ENCODE data around the gene PCDH15. TPM values are rescaled to one million over a fixed set of nuclear protein-coding genes. Genes with fewer than 3 reads are reported as not detected.

Gene PCDH15
- total and polyA plus RNA-seq, 2 of the 4 experiments (the other 2 are of a cell fraction): not detected

DNA sequence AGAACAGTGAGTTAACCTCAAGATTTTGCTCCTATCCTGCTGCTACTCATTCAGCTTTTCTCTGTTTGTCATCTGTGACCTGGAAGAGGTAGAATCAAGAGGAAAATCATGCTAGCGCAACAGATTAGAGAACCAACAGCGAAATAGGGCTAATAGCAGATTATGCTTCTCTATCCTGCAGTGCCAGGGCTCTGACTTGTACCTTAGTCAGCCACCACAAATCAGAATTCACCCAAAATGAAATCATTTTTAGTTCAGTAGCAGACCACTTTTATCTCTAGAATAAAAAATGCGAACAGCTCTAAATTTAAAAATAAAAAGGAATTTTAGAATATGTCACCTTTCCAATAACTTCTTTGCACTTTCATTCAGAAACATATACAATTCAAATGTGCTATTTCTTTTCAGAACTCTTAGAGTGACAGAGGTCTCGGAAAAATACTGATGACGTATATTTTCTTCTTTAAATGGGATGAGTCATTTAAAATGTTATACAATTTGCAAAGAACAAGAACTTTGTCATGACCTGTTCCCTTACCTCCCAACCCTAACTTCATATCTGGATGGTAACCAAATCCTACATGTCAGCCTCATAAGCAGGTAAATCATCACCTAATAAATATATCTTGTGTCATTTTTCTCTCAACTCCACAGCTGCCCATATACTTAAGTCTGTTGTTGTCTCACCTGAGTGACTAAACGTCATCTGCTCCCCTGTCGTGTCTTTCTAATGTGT is 896.4 kb downstream of the PCDH15 start:
- Histone ChIP-seq H2BK15ac (ENCODE audit: low read depth, low read length) (no peak overlapping the region), H3K79me1 (ENCODE audit: low read depth in 1 of 2, low read length in 2 of 2) (no peaks in the 10 kb centered on the region), H3K9me1 (ENCODE audit: insufficient read depth, low read length) (no peaks in the 10 kb centered on the region), H4K8ac (ENCODE audit: low read depth in 2 of 2, low read length in 2 of 2) (no peak overlapping the region), H3K4me1 (ENCODE audit: control insufficient read depth, insufficient read depth, low read length) (no peaks in the 10 kb centered on the region), H3K27ac (ENCODE audit: insufficient read depth, low read length) (no peak overlapping the region), H3K14ac (replicated peaks; ENCODE audit: low read depth, low read length) (no peak overlapping the region), H4K91ac (ENCODE audit: insufficient read depth, low read depth, low read length) (no peak overlapping the region), H3K4ac (ENCODE audit: low read depth, low read length) (no peak overlapping the region), H2BK120ac (ENCODE audit: low read depth, low read length) (no peak overlapping the region), H2BK20ac (ENCODE audit: low read depth, low read length) (no peak overlapping the region), H3K4me2 (ENCODE audit: low read depth, low read length) (no peak overlapping the region), H3K27me3 (ENCODE audit: control insufficient read depth, insufficient read depth, low read length) (no peaks in the 10 kb centered on the region), H3K9me3 (ENCODE audit: control insufficient read depth, insufficient read depth, low read length) (peaks cover 2% of the 10 kb centered on the region; the same call in 1 of the 2 replicates), H3K4me3 (ENCODE audit: insufficient read depth, low read depth, low read length) (no peak overlapping the region), H3K36me3 (ENCODE audit: control insufficient read depth, insufficient read depth, low read length) (no peaks in the 10 kb centered on the region), H2AK5ac (ENCODE audit: low read depth, low read length) (no peak overlapping the region), H4K20me1 (ENCODE audit: insufficient read depth, low read length) (no peaks in the 10 kb centered on the region), H2AFZ (replicated peaks; ENCODE audit: low read length, poor library complexity) (no peak overlapping the region), H3K23ac (ENCODE audit: low read depth, low read length) (no peak overlapping the region), H3K18ac (ENCODE audit: low read depth, low read length) (no peak overlapping the region), H3K56ac (ENCODE audit: extremely low read depth, insufficient read depth, low read length) (no peak overlapping the region), H2AK9ac (replicated peaks; ENCODE audit: low read depth, low read length, poor library complexity) (no peak overlapping the region), H3K9ac (ENCODE audit: low read depth, low read length) (no peak overlapping the region), H2BK5ac (ENCODE audit: low read depth, low read length, poor library complexity, severe bottlenecking) (no peak overlapping the region), H4K5ac (ENCODE audit: low read depth, low read length) (no peak overlapping the region)
- in situ Hi-C loops (cut with MboI; ENCODE audit: low sequenced_read_pairs) (no loop called here), dilution Hi-C loops (cut with HindIII; ENCODE audit: low sequenced_read_pairs, unreplicated experiment) (no loop called here), intact Hi-C loops (cut with micrococcal nuclease) (no loop called here)
- TF ChIP-seq CHD1 (IDR thresholded peaks at IDR 0.05; ENCODE audit: low read depth, low read length) (no peak), POLR2A (IDR thresholded peaks at IDR 0.05; ENCODE audit: low read depth, low read length) (no peak), RCOR1 (IDR thresholded peaks at IDR 0.05; ENCODE audit: insufficient replicate concordance, low read length) (no peak), MXI1 (IDR thresholded peaks at IDR 0.05; ENCODE audit: borderline replicate concordance, low read depth, low read length) (no peak), RAD21 (IDR thresholded peaks at IDR 0.05; ENCODE audit: low read length) (no peak), MAZ (IDR thresholded peaks at IDR 0.05; ENCODE audit: borderline replicate concordance, low read depth, low read length) (no peak), FOS (IDR thresholded peaks at IDR 0.05; ENCODE audit: low read depth, low read length) (no peak), RFX5 (IDR thresholded peaks at IDR 0.05; ENCODE audit: low read depth, low read length) (no peak), SMC3 (IDR thresholded peaks at IDR 0.05; ENCODE audit: low read depth, low read length) (no peak)
- TF ChIP-seq, protein P1, sequence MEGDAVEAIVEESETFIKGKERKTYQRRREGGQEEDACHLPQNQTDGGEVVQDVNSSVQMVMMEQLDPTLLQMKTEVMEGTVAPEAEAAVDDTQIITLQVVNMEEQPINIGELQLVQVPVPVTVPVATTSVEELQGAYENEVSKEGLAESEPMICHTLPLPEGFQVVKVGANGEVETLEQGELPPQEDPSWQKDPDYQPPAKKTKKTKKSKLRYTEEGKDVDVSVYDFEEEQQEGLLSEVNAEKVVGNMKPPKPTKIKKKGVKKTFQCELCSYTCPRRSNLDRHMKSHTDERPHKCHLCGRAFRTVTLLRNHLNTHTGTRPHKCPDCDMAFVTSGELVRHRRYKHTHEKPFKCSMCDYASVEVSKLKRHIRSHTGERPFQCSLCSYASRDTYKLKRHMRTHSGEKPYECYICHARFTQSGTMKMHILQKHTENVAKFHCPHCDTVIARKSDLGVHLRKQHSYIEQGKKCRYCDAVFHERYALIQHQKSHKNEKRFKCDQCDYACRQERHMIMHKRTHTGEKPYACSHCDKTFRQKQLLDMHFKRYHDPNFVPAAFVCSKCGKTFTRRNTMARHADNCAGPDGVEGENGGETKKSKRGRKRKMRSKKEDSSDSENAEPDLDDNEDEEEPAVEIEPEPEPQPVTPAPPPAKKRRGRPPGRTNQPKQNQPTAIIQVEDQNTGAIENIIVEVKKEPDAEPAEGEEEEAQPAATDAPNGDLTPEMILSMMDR (conservative IDR thresholded peaks at IDR 0.05; ENCODE audit: low read depth, low read length): no peak
- 80% methylated on average over 1 of the region's 7 CpGs; no CpG with 5 or more reads in 1 of the 2 experiments for WGBS, 2 experiments (ENCODE audit: extremely low coverage in 2 of 2, insufficient read length in 1 of 2)
- CTCF ChIA-PET: interaction anchor here (0.6 kb wide), 1 partner anchor 554 kb away, joined by 3 read pairs; no protein-coding TSS in a partner anchor
- no peak for DNase-seq
- no TSS peak for BruUV-seq (replicated peaks)
- ATAC-seq (ENCODE audit: low read depth): no peak
- POLR2A ChIA-PET (ENCODE audit: unreplicated experiment): no interaction called here

Data from IMR-90 (cell line).